C4-2B (cell line): Measurements from ENCODE around the gene TANGO6.

Experiments
- H3K27ac ChIP-seq: fragments of 450-650 bp; 2 replicates; pipeline ENCODE4 v1.5.1; 2017
- ZFX ChIP-seq: fragments of 450-650 bp; IDR thresholded peaks from 2 replicates; pipeline ENCODE4 v1.6.1; 2017
- TF ChIP-seq, protein P1 (sequence below): fragments of 450-650 bp; conservative IDR thresholded peaks from 2 replicates; pipeline ENCODE4 v1.5.1; 2017; ENCODE audit warnings: mild to moderate bottlenecking

Gene TANGO6

DNA sequence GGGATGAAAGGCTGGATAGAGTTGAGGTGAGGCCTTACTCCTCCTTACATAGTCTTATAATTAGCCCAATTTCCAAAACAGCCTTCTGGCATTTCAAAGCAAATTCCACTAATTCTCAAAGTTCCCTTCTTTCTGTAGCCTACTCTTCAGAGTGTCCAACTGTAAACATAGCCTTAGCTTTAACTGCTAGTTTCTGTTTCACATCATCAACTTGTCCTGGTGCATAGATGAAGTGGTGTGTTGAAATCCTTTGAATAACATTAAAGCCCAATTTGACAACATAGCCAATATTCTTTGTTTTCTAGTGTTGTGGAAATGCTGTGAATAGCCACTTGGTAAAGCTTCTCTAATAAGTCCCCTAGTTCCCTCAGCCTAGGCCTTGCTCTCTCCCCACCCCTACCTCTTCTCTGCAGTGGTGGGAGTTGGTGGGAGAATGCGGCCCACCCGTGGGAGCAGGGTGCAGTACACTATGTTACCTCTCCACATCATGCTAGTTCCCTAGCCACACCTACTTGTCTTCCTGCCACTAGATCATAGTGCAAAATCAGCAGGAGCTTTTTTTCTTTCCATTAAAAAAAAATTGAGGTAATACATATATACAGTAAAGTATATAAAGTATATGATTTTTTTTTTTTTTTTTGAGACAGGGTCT lies 135.1 kb downstream of the TANGO6 start:
- no peak overlapping the region for H3K27ac ChIP-seq
- TF ChIP-seq, protein P1, sequence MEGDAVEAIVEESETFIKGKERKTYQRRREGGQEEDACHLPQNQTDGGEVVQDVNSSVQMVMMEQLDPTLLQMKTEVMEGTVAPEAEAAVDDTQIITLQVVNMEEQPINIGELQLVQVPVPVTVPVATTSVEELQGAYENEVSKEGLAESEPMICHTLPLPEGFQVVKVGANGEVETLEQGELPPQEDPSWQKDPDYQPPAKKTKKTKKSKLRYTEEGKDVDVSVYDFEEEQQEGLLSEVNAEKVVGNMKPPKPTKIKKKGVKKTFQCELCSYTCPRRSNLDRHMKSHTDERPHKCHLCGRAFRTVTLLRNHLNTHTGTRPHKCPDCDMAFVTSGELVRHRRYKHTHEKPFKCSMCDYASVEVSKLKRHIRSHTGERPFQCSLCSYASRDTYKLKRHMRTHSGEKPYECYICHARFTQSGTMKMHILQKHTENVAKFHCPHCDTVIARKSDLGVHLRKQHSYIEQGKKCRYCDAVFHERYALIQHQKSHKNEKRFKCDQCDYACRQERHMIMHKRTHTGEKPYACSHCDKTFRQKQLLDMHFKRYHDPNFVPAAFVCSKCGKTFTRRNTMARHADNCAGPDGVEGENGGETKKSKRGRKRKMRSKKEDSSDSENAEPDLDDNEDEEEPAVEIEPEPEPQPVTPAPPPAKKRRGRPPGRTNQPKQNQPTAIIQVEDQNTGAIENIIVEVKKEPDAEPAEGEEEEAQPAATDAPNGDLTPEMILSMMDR: no peak
- TF ChIP-seq ZFX: no peak

DNA sequence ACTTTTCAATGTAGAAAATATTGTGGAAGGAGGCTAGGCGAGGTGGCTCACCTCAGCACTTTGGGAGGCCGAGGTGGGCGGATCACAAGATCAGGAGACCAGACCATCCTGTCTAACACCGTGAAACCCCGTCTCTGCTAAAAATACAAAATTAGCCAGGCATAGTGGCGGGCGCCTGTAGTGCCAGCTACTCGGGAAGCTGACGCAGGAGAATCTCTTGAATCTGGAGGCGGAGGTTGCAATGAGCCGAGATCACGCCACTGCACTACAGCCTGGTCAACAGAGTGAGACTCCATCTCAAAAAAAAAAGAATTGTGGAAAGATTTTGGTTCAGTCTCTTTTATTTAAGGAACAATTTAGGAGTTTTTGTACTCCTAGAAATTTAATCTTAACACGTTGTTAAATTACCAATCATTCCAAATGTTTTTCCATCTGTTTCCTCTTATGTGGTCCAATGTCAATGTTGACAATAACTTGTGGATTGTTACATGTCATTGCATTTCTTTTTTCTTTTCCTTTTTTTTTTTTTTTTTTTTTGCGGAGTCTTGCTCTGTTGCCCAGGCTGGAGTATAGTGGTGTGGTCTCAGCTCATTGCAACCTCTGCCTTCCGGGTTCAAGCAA lies 137.5 kb downstream of the TANGO6 start:
- TF ChIP-seq, protein P1: no peak
- no peak for TF ChIP-seq ZFX
- no peak overlapping the region for H3K27ac ChIP-seq

DNA sequence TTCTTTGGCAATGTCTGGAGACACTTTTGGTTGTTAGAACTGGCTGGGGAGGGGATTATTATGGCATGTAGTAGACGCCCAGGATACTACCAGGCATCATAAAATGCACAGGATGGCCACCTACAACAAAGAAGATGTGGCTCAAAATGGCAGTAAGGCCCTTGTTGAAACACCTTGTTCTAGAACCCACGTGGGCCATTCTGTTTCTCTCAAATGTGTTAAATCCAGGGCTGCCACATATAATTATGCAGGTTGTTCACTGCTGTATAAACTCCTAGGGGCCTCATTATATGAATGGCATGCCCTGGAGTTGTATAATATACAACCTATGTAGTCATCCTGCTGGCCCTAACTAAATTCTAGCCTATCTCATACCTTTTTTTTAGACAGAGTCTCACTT lies 138.6 kb downstream of the TANGO6 start:
- H3K27ac ChIP-seq: no peak overlapping the region
- no peak for TF ChIP-seq ZFX

DNA sequence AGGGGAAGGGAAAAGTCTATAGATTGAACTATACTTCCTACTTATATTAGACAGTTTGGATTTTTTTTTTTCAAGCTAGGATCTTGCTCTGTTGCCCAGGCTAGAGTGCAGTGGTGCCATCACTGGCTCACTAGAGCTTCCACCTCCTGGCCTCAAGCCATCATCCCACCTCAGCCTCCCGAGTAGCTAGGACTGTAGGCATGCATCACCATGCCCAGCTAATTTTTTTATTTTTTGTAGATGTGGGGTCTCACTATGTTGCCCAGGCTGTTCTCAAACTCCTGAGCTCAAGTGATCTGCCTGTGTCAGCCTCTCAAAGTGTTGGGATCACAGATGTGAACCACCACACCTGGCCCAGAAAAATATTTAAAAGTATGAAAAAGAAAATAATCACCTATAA lies 141.1 kb downstream of the TANGO6 start:
- no peak overlapping the region for H3K27ac ChIP-seq

DNA sequence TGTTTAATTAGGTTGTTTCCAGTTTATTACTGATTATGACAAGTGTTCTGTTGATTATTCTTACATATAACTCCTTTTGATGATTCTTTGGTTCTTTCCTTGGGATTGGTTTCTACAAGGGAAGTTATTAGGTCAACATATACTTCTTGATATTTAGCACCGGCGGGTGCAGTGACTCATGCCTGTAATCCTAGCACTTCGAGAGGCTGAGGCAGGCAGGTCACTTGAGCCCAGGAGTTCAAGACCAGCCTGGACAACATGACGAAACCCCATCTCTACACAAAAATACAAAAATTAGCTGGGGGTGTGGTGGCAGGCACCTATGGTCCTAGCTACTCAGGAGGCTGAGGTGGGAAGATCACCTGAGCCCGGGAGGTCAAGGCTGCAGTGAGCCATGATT lies 141.9 kb downstream of the TANGO6 start:
- TF ChIP-seq, protein P1: no peak
- no peak for TF ChIP-seq ZFX
- H3K27ac ChIP-seq: no peak overlapping the region

More for the DNA sequence above, 141.1 kb downstream of the TANGO6 start:
- TF ChIP-seq ZFX: no peak
- TF ChIP-seq, protein P1: no peak

DNA sequence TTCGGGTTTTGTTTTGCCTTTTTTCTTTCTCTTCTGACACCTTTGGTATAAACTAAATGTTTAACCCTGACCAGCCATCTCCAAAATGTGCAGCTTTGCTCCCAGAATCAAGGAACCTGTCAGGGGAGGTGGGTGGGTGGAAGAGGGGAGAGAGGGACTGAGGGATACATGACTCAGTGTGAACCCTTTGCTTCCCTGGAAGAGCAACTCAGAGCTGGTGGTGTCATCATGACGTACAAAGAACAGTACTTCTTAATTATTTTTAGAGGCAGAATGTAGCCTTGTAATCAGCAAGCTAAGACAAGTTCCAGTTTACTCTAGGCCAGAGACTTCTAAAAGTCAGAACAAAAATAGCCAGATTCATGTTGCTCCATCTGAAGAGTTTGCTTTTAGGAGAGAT lies 142.5 kb downstream of the TANGO6 start:
- H3K27ac ChIP-seq: no peak overlapping the region
- TF ChIP-seq, protein P1: no peak
- TF ChIP-seq ZFX: no peak

DNA sequence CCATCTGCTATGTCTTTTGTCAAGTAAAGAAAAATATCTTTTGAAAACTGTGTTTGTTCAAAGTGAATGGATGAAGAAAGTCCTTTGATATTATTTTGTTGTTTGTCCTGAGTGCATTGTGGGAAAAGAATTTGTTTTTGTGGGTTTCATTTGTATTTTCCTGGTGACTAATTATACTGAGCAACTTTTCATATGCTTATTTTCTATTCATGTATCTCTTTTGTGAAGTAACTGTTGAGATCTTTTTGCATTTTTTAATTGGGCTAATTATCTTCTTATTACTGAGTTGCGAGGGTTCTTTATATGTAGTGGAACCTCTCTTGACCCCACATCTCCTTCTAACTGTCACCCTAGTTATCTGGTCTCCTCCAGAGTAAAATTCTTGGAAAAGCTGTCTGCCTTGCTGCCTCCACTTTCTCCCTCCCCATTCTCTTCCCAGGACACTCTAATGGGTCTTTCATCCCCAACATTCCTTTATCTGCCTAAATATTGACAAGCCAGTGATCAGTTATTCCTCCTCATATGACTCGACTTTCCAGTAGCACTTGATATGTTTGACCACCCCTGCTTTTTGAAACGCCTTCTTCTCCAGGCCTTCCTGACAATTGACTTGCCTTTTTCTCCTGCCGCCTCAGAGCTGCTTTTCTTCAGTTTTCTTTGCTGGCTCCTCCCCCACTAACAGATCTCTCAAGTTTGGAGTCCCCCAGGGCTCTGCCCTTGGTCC lies 144.6 kb downstream of the TANGO6 start:
- no peak overlapping the region for H3K27ac ChIP-seq
- TF ChIP-seq, protein P1: no peak
- TF ChIP-seq ZFX: no peak
